ENCODE measurements around the gene PDCD10. TPM values are rescaled to one million over a fixed set of nuclear protein-coding genes. Genes with fewer than 3 reads are reported as not detected.
A peak's percentile ranks its signal among the peaks of the same experiment; 100 is the strongest.

Gene PDCD10
- total and polyA plus RNA-seq, 11 donors, result 12.6 to 72.4 (median 41.1) TPM

DNA sequence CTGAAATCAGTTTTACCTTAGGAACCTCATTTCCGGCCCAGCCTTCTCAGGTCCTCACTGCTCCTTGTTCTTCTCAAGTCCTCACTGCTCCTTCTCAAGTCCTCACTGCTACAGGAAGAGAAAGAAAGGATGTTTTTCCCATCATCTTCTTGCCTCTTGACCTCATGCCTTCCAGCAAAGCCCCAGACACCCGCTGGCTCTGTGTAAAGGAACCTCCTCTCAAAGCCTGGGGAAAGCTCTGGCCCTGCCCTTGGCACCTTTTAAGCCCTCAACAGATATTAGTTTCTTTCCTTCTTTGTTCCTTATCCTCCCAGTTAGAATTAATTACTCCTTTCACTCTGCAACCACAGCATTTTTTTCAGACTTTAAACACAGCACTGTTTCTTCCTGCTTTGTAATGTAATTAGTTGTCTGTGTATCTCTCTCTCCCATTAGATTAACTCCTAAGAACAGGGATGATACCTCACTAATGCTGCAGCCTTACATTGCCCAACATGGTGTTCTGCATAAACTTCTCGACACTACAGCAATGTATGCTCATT is 76.9 kb downstream of the PDCD10 start:
- Histone ChIP-seq H3K9me3 (no peaks in the 10 kb centered on the region), H3K27ac (no peak overlapping the region), H3K4me3 (no peak overlapping the region), H3K4me1 (peaks cover 0 to 14% (median 0%) of the 10 kb centered on the region in 12 donors), H3K36me3 (no peaks in the 10 kb centered on the region), H3K27me3 (no peaks in the 10 kb centered on the region)
- DNase-seq, result no peak
- intact Hi-C loops (cut with DNase I), result no loop called here
- 66 to 75% (median 68%) methylated on average over 3 of the region's 3 CpGs for WGBS, 4 donors
- ATAC-seq, result no peak
- no peak for TF ChIP-seq CTCF (IDR thresholded peaks at IDR 0.05)
- TF ChIP-seq POLR2A (IDR thresholded peaks at IDR 0.05), result no peak

- 46 to 62% (median 51%) methylated on average over 1 of the region's 1 CpG for WGBS, 4 donors
- H3K4me3 ChIP-seq, result no peak overlapping the region
- TF ChIP-seq POLR2A (IDR thresholded peaks at IDR 0.05) (no peak), CTCF (IDR thresholded peaks at IDR 0.05) (no peak)
- ATAC-seq (no peak), DNase-seq (no peak)
- no peaks in the 10 kb centered on the region for H3K36me3 ChIP-seq
- intact Hi-C loops (cut with DNase I), result no loop called here
- H3K9me3 ChIP-seq, result no peaks in the 10 kb centered on the region
- no peak overlapping the region for H3K27ac ChIP-seq
- H3K27me3 ChIP-seq, result no peaks in the 10 kb centered on the region
- H3K4me1 ChIP-seq, result peaks cover 0 to 14% (median 0%) of the 10 kb centered on the region in 12 donors
Measured at GRCh38 chr3:167656821-167657220, 77.9 kb downstream of the PDCD10 start.

DNA sequence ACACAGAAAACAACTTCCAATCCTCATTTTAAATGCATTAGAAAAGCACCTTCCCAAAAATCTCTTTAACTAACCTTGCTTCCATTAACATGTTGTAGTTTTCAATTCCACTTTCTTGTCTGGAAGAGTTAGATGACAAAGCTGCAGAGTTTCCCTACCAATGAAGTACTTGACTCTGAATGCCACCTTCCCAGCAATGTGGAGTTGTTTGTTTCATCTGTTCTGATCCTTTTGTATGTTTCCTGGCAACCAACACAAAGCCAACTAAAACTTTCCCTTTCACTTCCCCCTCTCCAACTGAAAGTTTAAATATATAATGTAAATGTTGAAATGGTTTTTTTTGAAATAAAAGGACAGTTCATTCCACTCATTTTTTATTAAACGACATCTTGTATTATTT is 80.9 kb downstream of the PDCD10 start, which contains the start of gene WDR49:
Gene WDR49 (minus strand): TSS at position 183 of the 400 bp plus-strand sequence. CDS start 517 bp downstream, outside the sequence.
- no peaks in the 10 kb centered on the region for H3K9me3 ChIP-seq
- H3K27me3 ChIP-seq, result no peaks in the 10 kb centered on the region
- DNase-seq (no peak), ATAC-seq (peak in 3 of 4 donors; percentile 47 to 65 (median 58))
- H3K4me3 ChIP-seq, result peak within 1 kb of the TSS in 3 of 12 donors; percentile 9 to 27 (median 15)
- WGBS, 4 donors, result 67 to 74% (median 71%) methylated on average over 1 of the region's 1 CpG
- peaks cover 0 to 22% (median 0%) of the 10 kb centered on the region in 12 donors for H3K4me1 ChIP-seq
- TF ChIP-seq POLR2A (IDR thresholded peaks at IDR 0.05), result no peak
- TF ChIP-seq CTCF (IDR thresholded peaks at IDR 0.05), result no peak
- intact Hi-C loops (cut with DNase I), result no loop called here
- H3K27ac ChIP-seq, result peak within 1 kb of the TSS in 1 of 12 donors; percentile 68
- no peaks in the 10 kb centered on the region for H3K36me3 ChIP-seq

DNA sequence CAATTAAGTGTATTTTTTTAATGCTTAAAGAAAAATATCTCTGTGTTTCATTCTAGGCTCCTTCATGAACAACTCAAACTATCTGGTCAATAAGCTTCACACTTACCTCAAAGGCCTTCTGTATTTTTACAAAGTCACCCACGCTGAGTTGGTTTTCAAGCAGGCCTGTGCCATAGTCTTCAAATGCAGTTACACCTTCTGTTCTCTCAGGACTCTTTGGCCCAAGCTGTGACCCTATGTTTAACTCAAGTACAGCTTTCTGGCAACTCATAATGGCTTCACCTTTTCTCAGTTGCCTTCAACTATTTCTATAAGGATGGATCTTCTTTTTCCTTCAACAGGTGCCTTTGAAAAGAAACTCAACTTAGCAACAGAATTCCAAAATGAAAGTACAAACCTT is 81.5 kb downstream of the PDCD10 start:
- 63 to 81% (median 79%) methylated on average over 1 of the region's 1 CpG for WGBS, 4 donors
- no peak for ATAC-seq

More for the DNA sequence above, 81.5 kb downstream of the PDCD10 start:
- Histone ChIP-seq H3K4me1 (peaks cover 0 to 22% (median 0%) of the 10 kb centered on the region in 12 donors), H3K36me3 (no peaks in the 10 kb centered on the region), H3K4me3 (peak overlapping the region in 3 of 12 donors; percentile 9 to 27 (median 15)), H3K27me3 (no peaks in the 10 kb centered on the region), H3K9me3 (no peaks in the 10 kb centered on the region), H3K27ac (peak overlapping the region in 1 of 12 donors; percentile 68)
- intact Hi-C loops (cut with DNase I), result no loop called here
- no peak for DNase-seq
- TF ChIP-seq POLR2A (IDR thresholded peaks at IDR 0.05), result no peak
- no peak for TF ChIP-seq CTCF (IDR thresholded peaks at IDR 0.05)
